Large intestine (tissue), 3 donors: ENCODE results near the gene ZNG1F. TPM values are rescaled to one million over a fixed set of nuclear protein-coding genes. Genes with fewer than 3 reads are reported as not detected.
"Not testable (repeated sequence)": the region's sequence is repeated elsewhere in the genome, so short reads cannot be mapped to it uniquely, and the experiment has no call there.

Experiments
- DNase-seq, 2 donors: peaks; one replicate each; pipeline versions ENCODE4 v3.0.0 to v3.0.0-alpha.2; 2013
- H3K27ac ChIP-seq: one replicate; pipeline ENCODE4 v1.5.1; 2013; ENCODE audit warnings: low read length
- H3K27me3 ChIP-seq: 2 replicates; pipeline ENCODE4 v1.6.1; 2013; ENCODE audit warnings: low read length; ENCODE audit not compliant: control insufficient read depth, insufficient read depth
- H3K36me3 ChIP-seq: 2 replicates; pipeline ENCODE4 v1.6.1; 2013; ENCODE audit warnings: low read length; ENCODE audit not compliant: control insufficient read depth, insufficient read depth
- H3K4me1 ChIP-seq: one replicate; pipeline ENCODE4 v1.6.1; 2013; ENCODE audit warnings: low read length; ENCODE audit not compliant: control insufficient read depth, insufficient read depth
- H3K4me3 ChIP-seq: one replicate; pipeline ENCODE4 v1.5.1; 2013; ENCODE audit warnings: low read length
- H3K9me3 ChIP-seq: one replicate; pipeline ENCODE4 v1.6.1; 2013; ENCODE audit warnings: mild to moderate bottlenecking, low read depth, low read length, moderate library complexity; ENCODE audit not compliant: control insufficient read depth
- WGBS: methylation state at CpG from one replicate; pipeline ENCODE4 v1.1.5; 2013; ENCODE audit warnings: low lambda C conversion rate; ENCODE audit not compliant: insufficient coverage; 5-methylcytosine and 5-hydroxymethylcytosine counted together
- polyA plus RNA-seq: library from polyadenylated mRNA; unstranded; fragments of 120-200 nt; gene quantifications from one replicate; pipeline ENCODE4 v1.2.1, GENCODE V29; 2013

Gene ZNG1F
- polyA plus RNA-seq, 1 donor = 27.5 TPM

- H3K27ac ChIP-seq, DNase-seq, H3K27me3 ChIP-seq, H3K4me3 ChIP-seq, H3K9me3 ChIP-seq, H3K36me3 ChIP-seq, H3K4me1 ChIP-seq: not testable (repeated sequence)
- no CpG with 5 or more reads among the region's 11 CpGs for WGBS
These were observed 678 bp downstream of the ZNG1F start for GRCh38 chr9:41188439-41188838.

- H3K9me3 ChIP-seq, H3K4me1 ChIP-seq, H3K36me3 ChIP-seq, H3K4me3 ChIP-seq, H3K27me3 ChIP-seq, H3K27ac ChIP-seq: not testable (repeated sequence)
- DNase-seq = peak in 1 of 2 donors; percentile 0
- WGBS = no CpG with 5 or more reads among the region's 4 CpGs
These were observed 14.1 kb downstream of the ZNG1F start for GRCh38 chr9:41174994-41175393.

GRCh38 chr9:41150116-41150515, 39.0 kb downstream of the ZNG1F start:
- H3K4me3 ChIP-seq, H3K36me3 ChIP-seq, H3K4me1 ChIP-seq, H3K27ac ChIP-seq, H3K27me3 ChIP-seq, H3K9me3 ChIP-seq, DNase-seq: not testable (repeated sequence)
- WGBS = no CpG with 5 or more reads among the region's 18 CpGs

GRCh38 chr9:41141878-41142277, 47.2 kb downstream of the ZNG1F start:
- not testable (repeated sequence) for DNase-seq, H3K27ac ChIP-seq, H3K36me3 ChIP-seq, H3K27me3 ChIP-seq, H3K4me1 ChIP-seq, H3K4me3 ChIP-seq, H3K9me3 ChIP-seq
- WGBS = no CpG with 5 or more reads among the region's 2 CpGs

- H3K27me3 ChIP-seq, H3K36me3 ChIP-seq, H3K27ac ChIP-seq, DNase-seq, H3K4me1 ChIP-seq, H3K4me3 ChIP-seq, H3K9me3 ChIP-seq: not testable (repeated sequence)
- no CpG with 5 or more reads among the region's 15 CpGs for WGBS
These were observed 60.5 kb downstream of the ZNG1F start, which contains the start of gene FOXD4L6 for GRCh38 chr9:41128581-41128980. TSS of gene FOXD4L6 (minus strand) at chr9:41128681. CDS start at chr9:41128383, 298 bp downstream.

GRCh38 chr9:41126746-41127446, 62.2 kb downstream of the ZNG1F start:
- not testable (repeated sequence) for DNase-seq, H3K27ac ChIP-seq, H3K36me3 ChIP-seq, H3K27me3 ChIP-seq, H3K4me1 ChIP-seq, H3K4me3 ChIP-seq, H3K9me3 ChIP-seq
- no CpG with 5 or more reads among the region's 45 CpGs for WGBS

GRCh38 chr9:41125936-41126335, 63.2 kb downstream of the ZNG1F start:
- H3K4me3 ChIP-seq, H3K4me1 ChIP-seq, H3K36me3 ChIP-seq, DNase-seq, H3K27ac ChIP-seq, H3K9me3 ChIP-seq, H3K27me3 ChIP-seq: not testable (repeated sequence)
- WGBS = no CpG with 5 or more reads among the region's 3 CpGs

- no CpG with 5 or more reads among the region's 21 CpGs for WGBS
- DNase-seq, H3K9me3 ChIP-seq, H3K27me3 ChIP-seq, H3K4me3 ChIP-seq, H3K36me3 ChIP-seq, H3K4me1 ChIP-seq, H3K27ac ChIP-seq: not testable (repeated sequence)
These were observed 63.9 kb downstream of the ZNG1F start for GRCh38 chr9:41125109-41125658.

GRCh38 chr9:41124250-41125108, 64.6 kb downstream of the ZNG1F start:
- not testable (repeated sequence) for H3K36me3 ChIP-seq, DNase-seq, H3K27me3 ChIP-seq, H3K27ac ChIP-seq, H3K4me1 ChIP-seq, H3K4me3 ChIP-seq, H3K9me3 ChIP-seq
- no CpG with 5 or more reads among the region's 52 CpGs for WGBS

GRCh38 chr9:41123812-41124211, 65.3 kb downstream of the ZNG1F start:
- not testable (repeated sequence) for H3K4me1 ChIP-seq, H3K27ac ChIP-seq, H3K4me3 ChIP-seq, H3K9me3 ChIP-seq, DNase-seq, H3K27me3 ChIP-seq, H3K36me3 ChIP-seq
- WGBS = no CpG with 5 or more reads among the region's 33 CpGs
